Activated CD8-positive, alpha-beta memory T cell treated with anti-CD3 and anti-CD28 coated beads, Interleukin-2, amount 50 U/mL, for 24 hours (primary cell): ENCODE data around the gene SH2D6.
"Not testable (repeated sequence)": the region's sequence is repeated elsewhere in the genome, so short reads cannot be mapped to it uniquely, and the experiment has no call there.

ENCODE experiments used
- DNase-seq: peaks from one replicate; pipeline ENCODE4 v3.0.0-alpha.2; 2020; ENCODE audit errors: extremely low read depth

The SH2D6 gene

GRCh38 chr2:85418132-85419008 is at the start of gene SH2D6:
TSS of gene SH2D6 (plus strand) at chr2:85418714. CDS start at chr2:85429466, 10,752 bp downstream.
- peak; percentile 51 for DNase-seq

DNA sequence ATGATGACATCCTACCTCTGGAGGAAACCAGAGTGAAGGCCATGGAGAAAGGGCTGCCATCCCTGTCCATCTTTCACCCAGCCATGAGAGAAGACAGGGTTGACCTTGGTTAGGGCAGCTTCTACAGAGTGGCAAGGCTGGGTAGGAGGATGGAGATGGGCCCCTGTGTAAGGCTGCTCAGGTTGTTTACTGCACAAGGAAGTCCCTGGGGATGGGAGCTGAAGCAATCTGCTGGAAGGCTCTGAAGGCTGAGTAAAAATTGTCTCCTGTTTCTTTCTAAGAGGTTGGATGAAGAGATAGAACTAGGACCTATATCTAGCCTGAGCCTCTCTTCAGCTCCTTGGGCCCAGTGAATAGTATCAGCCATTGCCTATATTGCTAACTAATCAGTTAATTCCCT is 49.6 kb upstream of the SH2D6 start:
- no peak for DNase-seq

- DNase-seq = no peak
Observed at GRCh38 chr2:85369500-85369899, 49.0 kb upstream of the SH2D6 start.

DNA sequence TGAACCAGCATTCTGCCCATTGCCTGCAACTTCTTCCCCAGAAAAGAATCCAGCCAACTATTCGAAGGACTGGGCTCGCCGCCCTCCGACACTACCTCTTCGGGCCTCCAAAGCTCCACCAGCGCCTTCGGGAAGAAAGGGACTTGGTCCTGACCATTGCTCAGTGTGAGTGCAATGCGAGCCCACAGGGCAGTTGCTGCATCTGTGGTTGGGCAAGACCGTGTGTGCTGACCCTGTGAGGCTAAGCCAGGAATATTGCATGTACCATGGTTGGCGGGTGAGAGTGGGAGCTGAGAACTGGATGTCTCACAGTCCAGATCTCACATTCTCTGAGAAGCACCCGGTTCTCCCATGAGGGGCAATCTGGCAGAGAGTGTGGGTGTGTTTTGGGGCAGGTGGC is 47.5 kb upstream of the SH2D6 start:
- DNase-seq = no peak

GRCh38 chr2:85376291-85377065 is 42.0 kb upstream of the SH2D6 start:
- DNase-seq = no peak

DNA sequence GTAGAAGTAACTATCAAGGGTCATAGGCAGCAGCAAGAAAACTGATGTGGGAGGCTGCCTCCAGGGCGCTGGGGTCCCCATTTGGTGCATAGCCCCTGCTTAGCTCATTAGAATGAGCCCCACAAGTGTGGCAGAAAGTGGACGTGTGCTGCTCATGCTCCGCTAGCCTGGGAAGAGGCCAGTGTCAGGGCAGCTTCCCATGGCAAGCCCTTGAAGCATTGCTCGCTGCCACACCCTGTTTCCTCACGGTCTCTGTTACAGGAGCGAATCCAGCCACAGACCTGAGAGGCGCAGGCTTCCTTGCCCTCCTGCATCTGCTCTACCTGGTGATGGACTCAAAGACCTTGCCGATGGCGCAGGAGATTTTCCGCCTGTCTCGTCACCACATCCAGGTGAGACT is 41.4 kb upstream of the SH2D6 start:
- DNase-seq = no peak

- DNase-seq = no peak
Observed at GRCh38 chr2:85378257-85378656, 40.3 kb upstream of the SH2D6 start.

DNA sequence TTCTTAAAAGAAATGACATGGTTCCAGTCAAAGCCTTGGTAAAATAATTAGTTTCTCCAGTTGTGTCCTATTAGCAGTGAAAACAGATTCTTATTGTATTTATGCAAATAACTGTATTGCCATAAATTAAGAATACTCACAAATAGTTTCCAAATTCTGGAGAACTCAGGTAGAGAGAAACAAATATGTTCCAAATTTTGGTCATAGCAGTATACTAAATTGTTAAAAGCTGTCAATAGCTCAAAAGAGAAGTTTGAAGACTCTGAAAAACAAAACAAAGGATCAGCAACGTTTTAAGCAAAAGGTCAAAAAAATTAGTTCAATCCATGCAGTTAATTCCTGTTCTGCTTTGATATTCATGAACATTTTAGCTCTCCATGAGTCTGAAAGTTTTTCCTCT is 38.5 kb upstream of the SH2D6 start:
- DNase-seq = no peak

DNA sequence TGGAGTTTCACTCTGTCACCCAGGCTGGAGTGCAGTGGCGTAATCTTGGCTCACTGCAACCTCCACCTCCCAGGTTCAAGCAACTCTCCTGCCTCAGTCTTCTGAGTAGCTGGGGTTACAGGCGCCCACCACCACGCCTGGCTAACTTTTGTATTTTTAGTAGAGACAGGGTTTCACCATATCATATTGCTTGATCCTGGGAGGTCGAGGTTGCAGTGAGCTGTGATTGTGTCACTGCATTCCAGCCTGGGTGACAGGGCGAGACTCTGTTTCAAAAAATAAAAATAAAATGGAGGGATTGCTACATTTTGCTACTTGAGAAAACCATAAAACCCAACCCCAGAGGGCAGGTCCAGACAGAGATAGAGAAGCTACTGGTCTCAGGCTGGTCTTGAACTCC is 35.4 kb upstream of the SH2D6 start:
- DNase-seq = not testable (repeated sequence)

- no peak for DNase-seq
Observed at GRCh38 chr2:85383850-85384249, 34.7 kb upstream of the SH2D6 start.

DNA sequence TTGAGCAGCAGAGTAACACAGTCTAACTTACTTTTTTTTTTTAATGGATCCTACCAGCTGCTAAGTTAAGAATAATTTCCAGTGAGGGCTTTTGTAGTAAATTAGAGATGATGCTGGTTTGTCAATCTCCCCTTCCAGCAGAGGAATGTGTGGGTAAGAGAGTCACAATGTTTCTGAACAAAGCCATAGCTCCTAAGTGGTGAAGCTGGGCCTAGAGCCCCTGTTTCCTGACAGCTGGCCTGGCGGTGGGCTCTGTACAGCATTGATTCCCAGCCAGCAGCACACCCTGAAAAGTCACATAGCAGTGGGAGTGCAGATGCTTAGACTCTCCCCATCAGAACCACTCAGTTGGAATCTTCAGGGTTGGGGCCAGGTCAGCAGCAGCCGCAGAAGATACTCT is 32.8 kb upstream of the SH2D6 start:
- DNase-seq = no peak

DNA sequence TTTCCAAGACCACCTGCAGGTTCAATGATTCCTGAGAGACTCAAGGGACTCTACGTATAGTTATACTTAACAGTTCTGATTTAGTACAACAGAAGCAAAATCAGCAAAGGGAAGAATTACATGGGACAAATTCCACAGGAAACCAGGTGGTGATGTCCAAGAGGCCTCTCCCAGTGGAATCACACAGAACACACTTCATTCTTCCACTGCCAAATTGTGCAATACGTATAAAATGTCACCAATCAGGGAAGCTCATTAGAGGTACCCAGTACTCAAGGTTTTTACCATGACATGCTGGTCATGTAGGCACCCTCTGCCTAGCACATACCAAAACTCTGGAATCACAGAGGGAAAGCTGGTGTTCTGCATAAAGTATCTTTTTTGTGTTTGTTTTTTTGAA is 30.8 kb upstream of the SH2D6 start:
- DNase-seq = no peak

GRCh38 chr2:85388878-85389538 is 29.5 kb upstream of the SH2D6 start:
- no peak for DNase-seq

GRCh38 chr2:85390941-85391669 is 27.4 kb upstream of the SH2D6 start:
- DNase-seq = peak; percentile 30

GRCh38 chr2:85393836-85394235 is 24.7 kb upstream of the SH2D6 start:
- DNase-seq = no peak

- no peak for DNase-seq
Observed at GRCh38 chr2:85394261-85394681, 24.2 kb upstream of the SH2D6 start.

DNA sequence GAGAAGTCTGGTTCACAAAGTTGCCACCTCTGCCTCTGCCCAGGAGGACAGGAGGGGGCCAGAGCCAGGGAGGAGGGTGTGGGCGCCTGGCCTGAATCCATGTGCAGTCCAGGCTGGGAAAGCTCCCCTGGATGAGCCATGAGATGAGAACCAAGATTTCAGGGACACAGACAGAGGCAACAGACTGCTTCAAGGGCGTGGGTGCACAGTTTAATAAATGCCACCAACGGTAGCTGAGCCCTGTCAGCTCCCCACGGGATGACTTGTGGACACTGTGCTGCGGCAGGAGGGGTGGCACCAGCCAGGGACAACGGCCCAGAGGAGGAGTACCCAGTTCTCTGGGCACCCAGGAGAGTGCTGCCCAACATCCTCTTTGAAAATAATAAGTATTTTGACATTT is 23.5 kb upstream of the SH2D6 start:
- DNase-seq = no peak

DNA sequence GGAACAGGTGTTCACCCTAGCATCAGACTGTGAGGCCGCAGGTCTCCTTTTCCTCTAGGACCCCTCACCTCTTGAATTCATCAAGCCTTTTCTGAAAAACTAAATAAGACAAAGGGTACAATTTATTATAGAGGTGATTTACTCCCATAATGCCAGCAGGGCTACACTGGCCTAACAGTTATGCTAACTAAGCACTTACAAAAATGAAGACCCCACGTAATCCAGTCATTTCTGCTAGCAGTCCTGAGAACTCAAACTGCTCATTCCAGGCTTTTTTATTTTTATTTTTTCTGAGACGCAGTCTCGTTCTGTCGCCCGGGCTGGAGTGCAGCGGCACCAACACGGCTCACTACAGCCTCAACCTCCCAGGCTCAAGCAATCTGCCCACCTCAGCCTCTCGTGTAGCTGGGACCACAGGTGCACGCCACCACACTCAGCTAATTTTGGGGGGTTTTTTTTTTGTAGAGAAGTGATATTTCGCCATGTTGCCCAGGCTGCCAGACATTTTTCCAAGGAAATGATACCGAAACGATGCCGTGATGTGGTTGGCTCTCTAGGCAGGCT is 22.5 kb upstream of the SH2D6 start:
- no peak for DNase-seq

DNA sequence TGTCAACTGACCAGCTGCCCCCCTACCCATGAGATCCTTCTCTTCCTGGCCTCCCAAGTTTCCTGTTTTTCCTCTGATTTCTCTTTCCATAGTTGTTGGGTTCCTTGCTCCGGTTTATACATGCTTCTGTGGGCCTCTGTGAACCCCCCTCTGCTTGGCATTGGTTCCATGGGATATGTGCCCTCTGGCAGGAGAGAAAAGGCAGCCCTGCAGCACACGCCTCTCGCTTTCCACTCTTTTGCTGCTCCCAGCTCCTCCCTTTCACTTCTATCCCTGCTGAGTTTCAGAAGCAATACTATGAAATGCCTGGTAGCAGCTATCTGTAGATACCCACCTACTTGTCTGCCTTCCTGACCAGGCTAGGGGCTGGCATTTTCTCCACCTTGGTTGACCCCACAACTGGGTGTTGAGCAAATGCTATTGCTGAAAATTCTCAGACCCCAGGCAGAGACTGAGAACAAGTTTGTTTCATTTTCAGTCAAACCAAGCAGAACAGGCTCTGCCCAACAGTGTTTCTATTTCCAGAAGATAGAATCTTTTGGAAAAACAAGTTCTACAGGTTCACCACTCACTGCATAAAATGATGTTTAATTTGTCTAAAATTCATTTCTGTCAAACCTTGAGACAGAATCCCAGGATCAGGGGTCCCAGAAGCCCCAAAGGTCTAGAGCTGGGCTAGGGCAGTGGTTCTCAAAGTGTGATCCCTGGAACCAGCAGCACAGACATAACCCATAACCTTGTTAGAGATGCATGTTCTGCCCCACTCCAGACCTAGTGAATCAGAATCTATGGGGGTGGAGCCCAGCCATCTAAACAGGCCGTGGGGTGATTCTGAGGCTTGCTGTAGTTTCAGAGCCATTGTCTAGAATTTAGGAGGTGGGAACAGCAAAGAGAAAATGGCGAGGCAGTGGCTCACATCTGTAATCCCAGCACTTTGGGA is 21.7 kb upstream of the SH2D6 start:
- no peak for DNase-seq

- DNase-seq = no peak
Observed at GRCh38 chr2:85397925-85398331, 20.6 kb upstream of the SH2D6 start.
